Parathyroid adenoma (tissue), 2 donors: Measurements from ENCODE around the gene FBXW11.

Experiments
- H2AFZ ChIP-seq: fragments of 300-600 bp; sonication (generic); one replicate; pipeline ENCODE4 v1.7.0; 2017; ENCODE audit warnings: antibody characterized with exemption, mild to moderate bottlenecking
- H3K27ac ChIP-seq: fragments of 300-600 bp; sonication (generic); one replicate; pipeline ENCODE4 v1.7.0; 2017
- H3K27me3 ChIP-seq: fragments of 300-600 bp; sonication (generic); one replicate; pipeline ENCODE4 v1.7.0; 2017; ENCODE audit warnings: low read length; ENCODE audit not compliant: control insufficient read depth, insufficient read depth
- H3K36me3 ChIP-seq: fragments of 300-600 bp; sonication (generic); one replicate; pipeline ENCODE4 v1.7.0; 2017; ENCODE audit warnings: low read length; ENCODE audit not compliant: control insufficient read depth, insufficient read depth
- H3K4me1 ChIP-seq: fragments of 300-600 bp; sonication (generic); one replicate; pipeline ENCODE4 v1.7.0; 2017; ENCODE audit warnings: control low read depth
- H3K4me2 ChIP-seq: fragments of 300-600 bp; sonication (generic); one replicate; pipeline ENCODE4 v1.7.0; 2017; ENCODE audit warnings: low read length
- H3K4me3 ChIP-seq: fragments of 300-600 bp; sonication (generic); one replicate; pipeline ENCODE4 v1.7.0; 2017; ENCODE audit warnings: low read depth, low read length
- H3K79me2 ChIP-seq: fragments of 300-600 bp; sonication (generic); one replicate; pipeline ENCODE4 v1.7.0; 2017; ENCODE audit warnings: control low read depth
- H3K9ac ChIP-seq: fragments of 300-600 bp; sonication (generic); one replicate; pipeline ENCODE4 v1.7.0; 2017; ENCODE audit warnings: mild to moderate bottlenecking
- H3K9me3 ChIP-seq: fragments of 300-600 bp; sonication (generic); one replicate; pipeline ENCODE4 v1.7.0; 2017; ENCODE audit warnings: low read length; ENCODE audit not compliant: control insufficient read depth
- TF ChIP-seq, protein P1 (sequence below): fragments of 300-600 bp; sonication (generic); IDR thresholded peaks from one replicate; pipeline ENCODE4 v1.7.0; 2017; ENCODE audit warnings: antibody characterized with exemption, mild to moderate bottlenecking
- donor health status: primary hyperparathyroidism.

The FBXW11 gene

GRCh38 chr5:171990713-171991015 lies 15.8 kb downstream of the FBXW11 start:
- H3K9ac ChIP-seq = no peak overlapping the region
- no peak overlapping the region for H3K4me2 ChIP-seq
- H3K79me2 ChIP-seq = peaks cover 74% of the 10 kb centered on the region
- no peaks in the 10 kb centered on the region for H3K9me3 ChIP-seq
- no peak overlapping the region for H2AFZ ChIP-seq
- H3K36me3 ChIP-seq = no peaks in the 10 kb centered on the region
- TF ChIP-seq, protein P1, sequence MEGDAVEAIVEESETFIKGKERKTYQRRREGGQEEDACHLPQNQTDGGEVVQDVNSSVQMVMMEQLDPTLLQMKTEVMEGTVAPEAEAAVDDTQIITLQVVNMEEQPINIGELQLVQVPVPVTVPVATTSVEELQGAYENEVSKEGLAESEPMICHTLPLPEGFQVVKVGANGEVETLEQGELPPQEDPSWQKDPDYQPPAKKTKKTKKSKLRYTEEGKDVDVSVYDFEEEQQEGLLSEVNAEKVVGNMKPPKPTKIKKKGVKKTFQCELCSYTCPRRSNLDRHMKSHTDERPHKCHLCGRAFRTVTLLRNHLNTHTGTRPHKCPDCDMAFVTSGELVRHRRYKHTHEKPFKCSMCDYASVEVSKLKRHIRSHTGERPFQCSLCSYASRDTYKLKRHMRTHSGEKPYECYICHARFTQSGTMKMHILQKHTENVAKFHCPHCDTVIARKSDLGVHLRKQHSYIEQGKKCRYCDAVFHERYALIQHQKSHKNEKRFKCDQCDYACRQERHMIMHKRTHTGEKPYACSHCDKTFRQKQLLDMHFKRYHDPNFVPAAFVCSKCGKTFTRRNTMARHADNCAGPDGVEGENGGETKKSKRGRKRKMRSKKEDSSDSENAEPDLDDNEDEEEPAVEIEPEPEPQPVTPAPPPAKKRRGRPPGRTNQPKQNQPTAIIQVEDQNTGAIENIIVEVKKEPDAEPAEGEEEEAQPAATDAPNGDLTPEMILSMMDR = no peak
- H3K27me3 ChIP-seq = no peaks in the 10 kb centered on the region
- no peak overlapping the region for H3K4me3 ChIP-seq
- no peak overlapping the region for H3K27ac ChIP-seq
- peaks cover 8% of the 10 kb centered on the region for H3K4me1 ChIP-seq

- Histone ChIP-seq H3K9ac (no peak overlapping the region), H3K27me3 (no peaks in the 10 kb centered on the region), H3K36me3 (no peaks in the 10 kb centered on the region), H3K4me1 (peaks cover 8% of the 10 kb centered on the region), H3K27ac (no peak overlapping the region), H3K4me2 (no peak overlapping the region), H2AFZ (no peak overlapping the region), H3K9me3 (no peaks in the 10 kb centered on the region), H3K4me3 (no peak overlapping the region), H3K79me2 (peaks cover 78% of the 10 kb centered on the region)
- TF ChIP-seq, protein P1 = no peak
These were observed 16.3 kb downstream of the FBXW11 start for GRCh38 chr5:171989946-171990712.

GRCh38 chr5:171989276-171989675 lies 17.2 kb downstream of the FBXW11 start:
- Histone ChIP-seq H3K27ac (no peak overlapping the region), H3K4me3 (no peak overlapping the region), H3K4me1 (peaks cover 12% of the 10 kb centered on the region), H2AFZ (no peak overlapping the region), H3K27me3 (no peaks in the 10 kb centered on the region), H3K4me2 (no peak overlapping the region), H3K9ac (no peak overlapping the region), H3K9me3 (no peaks in the 10 kb centered on the region), H3K79me2 (peaks cover 83% of the 10 kb centered on the region), H3K36me3 (no peaks in the 10 kb centered on the region)
- TF ChIP-seq, protein P1 = no peak

DNA sequence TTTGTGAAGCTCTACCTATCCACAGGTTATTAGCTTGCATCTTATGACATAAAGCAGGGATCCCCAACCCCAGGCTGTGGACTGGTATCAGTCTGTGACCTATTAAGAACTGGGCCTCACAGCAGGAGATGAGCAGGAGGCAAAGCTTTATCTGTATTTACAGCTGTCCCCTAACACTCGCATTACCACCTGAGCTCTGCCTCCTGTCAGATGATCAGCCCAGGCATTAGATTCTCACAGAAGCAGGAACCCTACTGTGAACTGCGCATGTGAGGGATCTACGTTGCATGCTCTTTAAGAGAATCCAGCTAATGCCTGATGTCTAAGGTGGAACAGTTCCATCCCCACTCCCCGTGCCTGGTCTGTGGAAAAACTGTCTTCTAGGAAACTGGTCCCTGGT lies 19.7 kb downstream of the FBXW11 start:
- Histone ChIP-seq H3K9me3 (no peaks in the 10 kb centered on the region), H3K4me2 (no peak overlapping the region), H3K27me3 (no peaks in the 10 kb centered on the region), H3K4me1 (peaks cover 4% of the 10 kb centered on the region), H3K4me3 (no peak overlapping the region), H3K27ac (no peak overlapping the region), H3K9ac (no peak overlapping the region), H3K36me3 (no peaks in the 10 kb centered on the region), H2AFZ (no peak overlapping the region), H3K79me2 (peaks cover 86% of the 10 kb centered on the region)
- TF ChIP-seq, protein P1 = no peak

GRCh38 chr5:171984748-171985419 lies 21.6 kb downstream of the FBXW11 start:
- Histone ChIP-seq H3K27ac (no peak overlapping the region), H3K36me3 (no peaks in the 10 kb centered on the region), H2AFZ (no peak overlapping the region), H3K9me3 (no peaks in the 10 kb centered on the region), H3K79me2 (peaks cover 84% of the 10 kb centered on the region), H3K4me2 (no peak overlapping the region), H3K9ac (no peak overlapping the region), H3K27me3 (no peaks in the 10 kb centered on the region), H3K4me3 (no peak overlapping the region), H3K4me1 (peaks cover 4% of the 10 kb centered on the region)
- TF ChIP-seq, protein P1 = no peak
